Measurements from ENCODE around the gene STING1.

- TF ChIP-seq SUZ12 (IDR thresholded peaks at IDR 0.05; ENCODE audit: extremely low read depth, insufficient read depth, insufficient read length) (no peak), ZNF274 (IDR thresholded peaks at IDR 0.05; ENCODE audit: low read depth, low read length) (no peak), YY1 (IDR thresholded peaks at IDR 0.05; ENCODE audit: insufficient read depth, insufficient read length) (no peak)
Measured at GRCh38 chr5:139492700-139493192, 10.2 kb upstream of the STING1 start.

All from NT2/D1 (cell line).